Activated CD8-positive, alpha-beta T cell treated with anti-CD3 and anti-CD28 coated beads, Interleukin-2, amount 10 ng/mL, durations not matched to agents 7 days and 5 days (primary cell): ENCODE measurements around the gene SLCO4C1. TPM values are rescaled to one million over a fixed set of nuclear protein-coding genes. Genes with fewer than 3 reads are reported as not detected.
A peak's percentile ranks its signal among the peaks of the same experiment; 100 is the strongest.

Source experiments
- ATAC-seq: fragments of 150-1000 bp; cut with Tn5 transposase; one replicate; pipeline ENCODE4 v1.10.0; 2021; ENCODE audit warnings: moderate library complexity
- CTCF ChIA-PET: fragments of 350-600 bp; sonication (Branson Sonifier 250); formaldehyde crosslinking; loops from one replicate; lab custom pipeline; 2021; ENCODE audit warnings: antibody characterized with exemption; lab: Charles Lee
- POLR2A ChIA-PET: fragments of 350-600 bp; sonication (Branson Sonifier 250); formaldehyde crosslinking; loops from one replicate; lab custom pipeline; 2021; ENCODE audit warnings: antibody characterized with exemption; lab: Charles Lee
- DNase-seq: peaks from one replicate; pipeline ENCODE4 v3.0.0-alpha.2; 2020
- H3K27ac Mint-ChIP-seq: one replicate; pipeline ENCODE4 v1.8.0; 2021; ENCODE audit warnings: mild to moderate bottlenecking, mixed read lengths
- H3K27me3 Mint-ChIP-seq: one replicate; pipeline ENCODE4 v1.8.0; 2021; ENCODE audit warnings: low read depth, mixed read lengths
- H3K36me3 Mint-ChIP-seq: one replicate; pipeline ENCODE4 v1.8.0; 2021; ENCODE audit warnings: low read depth, mixed read lengths
- H3K4me1 Mint-ChIP-seq: one replicate; pipeline ENCODE4 v1.8.0; 2021; ENCODE audit warnings: low read depth, mixed read lengths
- H3K4me3 Mint-ChIP-seq: one replicate; pipeline ENCODE4 v1.8.0; 2021; ENCODE audit warnings: mild to moderate bottlenecking, mixed read lengths
- H3K9me3 Mint-ChIP-seq: one replicate; pipeline ENCODE4 v1.8.0; 2022; ENCODE audit warnings: mixed read lengths; ENCODE audit not compliant: insufficient read depth
- total RNA-seq, 2 experiments: library from RNA; stranded (reverse); gene quantifications; one replicate each; pipeline ENCODE4 v1.2.3, GENCODE V29; 2021

SLCO4C1 gene
- total RNA-seq, 2 experiments from 2014 or later, result 0.74 to 0.76 TPM

GRCh38 chr5:102294886-102295395 lies 1.1 kb downstream of the SLCO4C1 start:
- H3K27ac Mint-ChIP-seq, result no peak overlapping the region
- peak overlapping the region; percentile 83 for H3K4me3 Mint-ChIP-seq
- ChIA-PET CTCF (interaction anchor here (0.8 to 2.0 kb wide), 2 partner anchors 10 to 18 kb away, joined by 5 to 8 read pairs; no protein-coding TSS in a partner anchor), POLR2A (no interaction called here)
- peaks cover 9% of the 10 kb centered on the region for H3K27me3 Mint-ChIP-seq
- H3K4me1 Mint-ChIP-seq, result peaks cover 25% of the 10 kb centered on the region
- H3K9me3 Mint-ChIP-seq, result no peaks in the 10 kb centered on the region
- no peaks in the 10 kb centered on the region for H3K36me3 Mint-ChIP-seq
- DNase-seq, result no peak
- ATAC-seq, result no peak

DNA sequence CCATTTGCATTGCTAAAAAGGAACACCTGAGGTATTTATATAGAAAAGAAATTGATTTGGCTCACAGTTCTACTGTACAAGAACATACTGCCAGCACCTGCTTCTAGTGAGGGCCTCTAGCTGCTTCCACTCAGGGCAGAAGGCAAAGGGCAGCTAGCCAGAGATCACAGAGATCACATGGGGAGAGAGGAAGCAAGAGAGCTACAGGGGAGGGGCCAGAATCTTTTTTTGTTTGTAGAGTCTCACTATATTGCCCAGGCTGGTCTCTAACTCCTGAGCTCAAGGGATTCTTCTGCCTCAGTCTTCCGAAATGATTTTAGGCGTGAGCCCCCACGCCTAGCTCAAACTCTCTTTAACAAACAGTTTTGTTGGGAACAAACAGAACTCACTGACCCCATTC lies 6.1 kb downstream of the SLCO4C1 start:
- H3K36me3 Mint-ChIP-seq, result no peaks in the 10 kb centered on the region
- no peaks in the 10 kb centered on the region for H3K9me3 Mint-ChIP-seq
- ATAC-seq (no peak), DNase-seq (no peak)
- no peak overlapping the region for H3K27ac Mint-ChIP-seq
- no peak overlapping the region for H3K4me3 Mint-ChIP-seq
- peaks cover 6% of the 10 kb centered on the region for H3K27me3 Mint-ChIP-seq
- POLR2A ChIA-PET, result no interaction called here
- CTCF ChIA-PET, result no interaction called here
- peaks cover 2% of the 10 kb centered on the region for H3K4me1 Mint-ChIP-seq

GRCh38 chr5:102289251-102289899 lies 6.7 kb downstream of the SLCO4C1 start:
- Mint-ChIP-seq H3K4me3 (no peak overlapping the region), H3K27ac (no peak overlapping the region), H3K9me3 (no peaks in the 10 kb centered on the region), H3K36me3 (no peaks in the 10 kb centered on the region), H3K27me3 (peaks cover under 1% of the 10 kb centered on the region), H3K4me1 (no peaks in the 10 kb centered on the region)
- POLR2A ChIA-PET, result no interaction called here
- ATAC-seq, result no peak
- CTCF ChIA-PET, result no interaction called here
- no peak for DNase-seq

DNA sequence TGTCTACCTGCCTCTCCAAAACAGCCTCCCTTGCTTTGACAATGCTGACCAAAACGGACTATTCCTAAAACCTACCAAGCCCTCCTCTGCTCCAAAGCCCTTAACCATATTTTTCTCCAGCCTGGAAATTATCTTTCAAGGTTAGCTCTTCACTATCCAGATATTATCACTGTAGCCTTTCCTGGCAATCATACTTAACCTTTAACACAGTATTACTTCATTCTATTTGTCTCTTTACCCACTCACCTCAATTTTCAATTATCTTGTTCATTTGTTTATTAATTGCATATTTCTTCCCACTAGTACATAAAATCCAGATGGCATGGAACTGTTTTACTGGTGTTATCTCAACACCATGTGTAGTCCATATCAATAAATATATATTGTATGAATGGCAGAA lies 7.5 kb downstream of the SLCO4C1 start:
- H3K27ac Mint-ChIP-seq, result no peak overlapping the region
- CTCF ChIA-PET, result no interaction called here
- peaks cover 3% of the 10 kb centered on the region for H3K4me1 Mint-ChIP-seq
- ATAC-seq, result no peak
- no peaks in the 10 kb centered on the region for H3K36me3 Mint-ChIP-seq
- peaks cover 3% of the 10 kb centered on the region for H3K27me3 Mint-ChIP-seq
- no peak overlapping the region for H3K4me3 Mint-ChIP-seq
- DNase-seq, result no peak
- POLR2A ChIA-PET, result no interaction called here
- no peaks in the 10 kb centered on the region for H3K9me3 Mint-ChIP-seq

- CTCF ChIA-PET, result interaction anchor here (1.5 kb wide), 1 partner anchor 10 kb away, joined by 6 read pairs; no protein-coding TSS in a partner anchor
- ATAC-seq (no peak), DNase-seq (no peak)
- Mint-ChIP-seq H3K4me1 (peaks cover 8% of the 10 kb centered on the region), H3K27me3 (peaks cover 3% of the 10 kb centered on the region), H3K27ac (no peak overlapping the region), H3K4me3 (no peak overlapping the region), H3K9me3 (no peaks in the 10 kb centered on the region), H3K36me3 (no peaks in the 10 kb centered on the region)
- POLR2A ChIA-PET, result no interaction called here
Measured at GRCh38 chr5:102286476-102286875, 9.6 kb downstream of the SLCO4C1 start.

- ChIA-PET CTCF (no interaction called here), POLR2A (no interaction called here)
- Mint-ChIP-seq H3K4me3 (no peak overlapping the region), H3K9me3 (no peaks in the 10 kb centered on the region), H3K36me3 (no peaks in the 10 kb centered on the region), H3K4me1 (peaks cover 8% of the 10 kb centered on the region), H3K27ac (no peak overlapping the region), H3K27me3 (peaks cover 6% of the 10 kb centered on the region)
- ATAC-seq, result no peak
- no peak for DNase-seq
Measured at GRCh38 chr5:102283102-102283797, 12.8 kb downstream of the SLCO4C1 start.

DNA sequence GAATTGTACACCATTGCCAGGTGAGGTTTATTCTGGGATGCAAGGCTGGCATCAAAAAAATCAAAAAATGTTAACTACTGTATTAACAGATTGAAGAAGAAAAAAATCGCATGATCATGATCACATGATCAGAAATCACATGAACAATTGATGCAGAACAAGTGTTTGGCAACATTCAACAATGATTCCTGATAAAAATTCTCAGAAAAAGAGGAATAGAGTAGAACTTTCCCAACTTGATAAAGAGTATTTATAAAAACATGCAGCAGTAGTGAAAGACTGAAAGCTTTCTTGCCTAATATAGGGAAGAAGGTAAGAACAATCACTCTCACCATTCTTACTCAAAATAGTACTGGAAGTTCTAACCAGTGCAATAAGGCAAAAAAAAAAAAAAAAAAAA lies 16.4 kb downstream of the SLCO4C1 start:
- CTCF ChIA-PET, result interaction anchor here (2.1 kb wide), 1 partner anchor 16 kb away, joined by 6 read pairs; the partner anchor contains the start of gene SLCO4C1
- peaks cover 6% of the 10 kb centered on the region for H3K27me3 Mint-ChIP-seq
- POLR2A ChIA-PET, result interaction anchor here (0.7 kb wide), 1 partner anchor 313 kb away, joined by 3 read pairs; no protein-coding TSS in a partner anchor
- H3K4me3 Mint-ChIP-seq, result no peak overlapping the region
- DNase-seq, result no peak
- ATAC-seq, result no peak
- no peaks in the 10 kb centered on the region for H3K9me3 Mint-ChIP-seq
- H3K36me3 Mint-ChIP-seq, result no peaks in the 10 kb centered on the region
- peaks cover 8% of the 10 kb centered on the region for H3K4me1 Mint-ChIP-seq
- no peak overlapping the region for H3K27ac Mint-ChIP-seq

DNA sequence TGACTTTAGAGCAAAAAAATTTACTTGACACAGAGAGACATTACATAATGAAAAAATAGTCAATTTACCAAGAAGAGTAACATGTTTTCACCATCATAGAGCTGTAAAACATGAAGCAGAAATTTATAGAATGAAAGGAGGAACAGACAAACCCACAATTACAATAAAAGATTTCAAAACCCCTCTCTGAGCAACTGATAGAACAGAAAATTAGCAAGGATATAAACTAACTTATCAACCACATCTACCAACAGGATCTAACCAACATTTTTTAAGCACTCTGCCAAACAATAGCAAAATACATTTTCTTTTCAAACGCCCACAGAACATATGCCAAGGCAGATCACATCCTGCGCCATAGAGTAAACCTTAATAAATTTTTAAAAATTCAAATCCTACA lies 17.9 kb downstream of the SLCO4C1 start:
- Mint-ChIP-seq H3K27me3 (peaks cover 3% of the 10 kb centered on the region), H3K9me3 (no peaks in the 10 kb centered on the region), H3K36me3 (no peaks in the 10 kb centered on the region), H3K27ac (no peak overlapping the region), H3K4me1 (peaks cover 3% of the 10 kb centered on the region), H3K4me3 (no peak overlapping the region)
- CTCF ChIA-PET, result no interaction called here
- DNase-seq (no peak), ATAC-seq (no peak)
- POLR2A ChIA-PET, result no interaction called here

GRCh38 chr5:102277144-102277543 lies 18.9 kb downstream of the SLCO4C1 start:
- Mint-ChIP-seq H3K4me3 (no peak overlapping the region), H3K36me3 (no peaks in the 10 kb centered on the region), H3K9me3 (no peaks in the 10 kb centered on the region), H3K27me3 (peaks cover 3% of the 10 kb centered on the region), H3K4me1 (no peaks in the 10 kb centered on the region), H3K27ac (no peak overlapping the region)
- CTCF ChIA-PET, result interaction anchor here (1.4 kb wide), 1 partner anchor 19 kb away, joined by 8 read pairs; the partner anchor contains the start of gene SLCO4C1
- POLR2A ChIA-PET, result no interaction called here
- ATAC-seq (no peak), DNase-seq (no peak)

DNA sequence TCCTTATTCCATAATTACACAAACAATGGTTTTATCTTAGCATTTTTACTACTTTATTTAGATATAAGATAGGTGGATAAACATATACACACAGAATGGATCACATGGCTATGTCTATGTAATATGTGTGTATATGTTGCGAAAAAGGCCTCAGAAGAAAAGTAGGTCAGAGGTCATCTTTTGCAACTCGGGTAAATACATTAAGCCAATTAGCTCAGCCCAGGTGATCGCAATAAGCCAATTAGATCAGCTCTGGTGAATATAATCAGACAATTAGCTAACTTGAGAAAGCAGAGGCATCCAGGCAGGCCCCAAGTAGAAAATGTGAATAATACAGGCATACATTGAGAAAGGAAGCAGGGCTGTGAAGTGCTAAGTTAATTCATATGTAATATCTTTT lies 24.3 kb downstream of the SLCO4C1 start:
- no peak for ATAC-seq
- no peak overlapping the region for H3K4me3 Mint-ChIP-seq
- ChIA-PET POLR2A (no interaction called here), CTCF (no interaction called here)
- H3K27ac Mint-ChIP-seq, result no peak overlapping the region
- H3K9me3 Mint-ChIP-seq, result peaks cover 12% of the 10 kb centered on the region
- no peaks in the 10 kb centered on the region for H3K36me3 Mint-ChIP-seq
- no peaks in the 10 kb centered on the region for H3K27me3 Mint-ChIP-seq
- no peak for DNase-seq
- no peaks in the 10 kb centered on the region for H3K4me1 Mint-ChIP-seq

GRCh38 chr5:102270036-102270435 lies 26.0 kb downstream of the SLCO4C1 start:
- Mint-ChIP-seq H3K4me3 (no peak overlapping the region), H3K27me3 (no peaks in the 10 kb centered on the region), H3K9me3 (peaks cover 12% of the 10 kb centered on the region), H3K27ac (no peak overlapping the region), H3K4me1 (no peaks in the 10 kb centered on the region), H3K36me3 (no peaks in the 10 kb centered on the region)
- POLR2A ChIA-PET, result no interaction called here
- no peak for DNase-seq
- ATAC-seq, result no peak
- CTCF ChIA-PET, result no interaction called here

- CTCF ChIA-PET, result no interaction called here
- no peak for ATAC-seq
- POLR2A ChIA-PET, result no interaction called here
- no peaks in the 10 kb centered on the region for H3K27me3 Mint-ChIP-seq
- no peak overlapping the region for H3K4me3 Mint-ChIP-seq
- no peaks in the 10 kb centered on the region for H3K4me1 Mint-ChIP-seq
- H3K36me3 Mint-ChIP-seq, result no peaks in the 10 kb centered on the region
- no peak overlapping the region for H3K27ac Mint-ChIP-seq
- no peak for DNase-seq
- no peaks in the 10 kb centered on the region for H3K9me3 Mint-ChIP-seq
Measured at GRCh38 chr5:102262688-102263087, 33.4 kb downstream of the SLCO4C1 start.
